ENCODE measurements around the gene CTIF.
A peak's percentile ranks its signal among the peaks of the same experiment; 100 is the strongest.

Gene CTIF

DNA sequence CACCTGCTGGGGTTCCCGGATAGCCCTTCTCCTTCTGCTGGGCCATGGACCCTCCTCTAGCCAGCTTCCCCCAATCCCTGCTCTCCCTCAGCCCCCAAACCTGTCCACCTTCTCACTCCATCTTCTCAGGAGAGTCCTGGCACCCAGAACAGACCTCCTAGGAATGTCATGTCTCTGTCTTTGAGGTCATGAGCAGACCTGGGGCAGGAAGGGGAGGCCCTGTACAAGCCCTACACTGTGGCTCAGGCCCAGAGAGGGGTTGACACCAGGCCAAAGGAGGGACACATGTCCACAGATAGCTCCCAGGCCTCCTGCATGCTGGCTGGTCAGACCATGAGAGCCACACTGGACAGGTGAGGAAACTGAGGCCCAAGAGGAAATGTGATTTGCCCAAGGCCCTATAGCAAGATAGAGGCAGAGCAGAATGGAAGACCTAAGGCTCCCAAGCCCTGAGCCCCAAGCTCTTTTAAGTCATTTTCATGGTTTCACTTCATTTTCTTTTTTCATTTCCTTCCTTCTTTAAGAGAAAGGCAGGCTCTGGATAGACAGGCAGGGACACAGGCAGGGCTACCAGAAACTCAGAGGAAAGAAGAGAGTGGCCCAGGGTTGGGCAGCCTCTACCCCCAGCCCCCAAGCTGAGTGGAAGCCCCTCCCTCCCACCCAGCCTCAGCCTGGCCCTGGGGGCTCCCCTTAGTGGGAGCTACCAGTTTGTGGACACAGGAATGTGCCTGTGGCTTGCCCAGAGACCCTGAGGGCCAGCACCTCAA, 252.2 kb downstream of the CTIF start:
- peak; percentile 36 for DNase-seq (ENCODE audit: low spot score)

DNA sequence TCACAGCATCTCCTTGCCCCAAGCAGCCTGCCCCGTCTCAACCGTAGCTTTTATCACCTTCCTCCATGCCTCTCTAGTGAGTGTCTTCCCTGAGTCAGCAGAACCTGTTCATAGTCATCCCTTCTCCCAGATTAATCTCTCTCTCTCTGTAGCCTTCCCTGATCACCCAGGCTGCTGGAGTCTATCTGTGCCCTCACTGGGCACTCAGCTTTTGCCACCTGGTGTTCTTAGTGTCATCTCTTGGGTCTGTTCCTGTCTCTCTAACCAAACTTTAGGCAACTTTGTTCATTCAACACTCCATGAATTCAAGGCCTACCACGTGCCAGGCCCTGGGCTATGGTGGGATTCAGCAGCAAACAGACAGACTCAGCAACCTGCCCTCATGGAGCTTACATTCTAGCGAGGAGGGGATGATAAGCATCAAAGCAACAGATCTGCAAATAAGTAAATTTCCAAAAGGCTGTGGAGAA, 252.8 kb downstream of the CTIF start:
- DNase-seq (ENCODE audit: low spot score), result no peak

DNA sequence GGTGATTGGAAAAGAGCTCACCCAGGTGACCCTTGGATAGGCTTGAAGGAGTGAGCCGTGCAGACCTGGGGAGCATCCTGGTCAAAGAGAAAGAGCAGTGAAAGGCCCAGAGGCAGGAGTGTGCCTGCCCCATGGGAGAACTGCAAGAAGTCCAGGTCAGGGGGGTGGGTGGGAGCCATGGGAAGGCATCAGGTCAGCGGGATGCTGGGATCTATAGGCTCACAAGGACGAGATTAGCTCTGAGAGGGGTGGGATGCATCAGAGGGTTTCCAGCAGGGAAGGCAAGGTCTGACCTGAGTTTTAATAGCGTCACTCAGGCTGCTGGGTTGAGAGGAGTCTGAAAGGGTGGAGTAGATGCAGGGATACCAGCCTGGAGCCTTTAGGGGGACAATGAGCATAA, 253.3 kb downstream of the CTIF start:
- DNase-seq (ENCODE audit: low spot score), result no peak

DNA sequence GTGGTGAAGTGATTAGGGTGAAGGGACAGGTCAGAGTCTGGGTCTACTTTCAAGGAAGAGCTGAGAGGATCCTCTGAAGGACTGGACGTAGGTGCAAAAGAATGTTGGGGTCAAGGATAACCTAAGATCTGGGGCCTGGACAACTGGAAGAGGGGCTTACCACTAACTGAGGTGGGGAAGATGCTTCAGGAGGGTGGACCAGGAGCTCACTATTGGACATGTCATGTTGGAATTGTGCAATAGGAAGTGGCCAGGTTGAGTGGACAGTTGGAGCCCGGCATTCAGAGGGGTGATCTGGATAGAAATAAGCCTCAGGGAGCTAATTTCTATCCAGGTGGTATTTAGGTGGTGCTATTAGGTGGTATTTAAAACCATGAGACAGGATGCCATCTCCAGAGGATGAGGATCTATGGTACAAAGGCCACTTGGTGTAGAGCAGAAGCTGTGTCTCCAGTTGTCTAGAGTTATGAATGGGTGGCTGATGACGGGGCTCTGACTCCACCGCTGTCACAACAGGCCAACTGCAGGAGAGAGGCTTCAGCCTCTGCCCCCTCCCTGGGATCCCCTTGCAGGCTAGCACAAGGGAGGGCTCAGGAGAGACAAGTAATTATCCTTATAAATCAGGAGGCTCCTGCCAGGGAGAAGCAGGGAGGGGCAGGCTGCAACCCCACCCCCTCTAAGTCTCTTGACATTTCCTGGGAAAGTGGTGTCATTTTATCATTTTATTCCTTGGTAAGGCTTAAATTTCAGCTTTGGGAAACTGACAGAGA, 254.0 kb downstream of the CTIF start:
- DNase-seq (ENCODE audit: low spot score), result no peak

DNA sequence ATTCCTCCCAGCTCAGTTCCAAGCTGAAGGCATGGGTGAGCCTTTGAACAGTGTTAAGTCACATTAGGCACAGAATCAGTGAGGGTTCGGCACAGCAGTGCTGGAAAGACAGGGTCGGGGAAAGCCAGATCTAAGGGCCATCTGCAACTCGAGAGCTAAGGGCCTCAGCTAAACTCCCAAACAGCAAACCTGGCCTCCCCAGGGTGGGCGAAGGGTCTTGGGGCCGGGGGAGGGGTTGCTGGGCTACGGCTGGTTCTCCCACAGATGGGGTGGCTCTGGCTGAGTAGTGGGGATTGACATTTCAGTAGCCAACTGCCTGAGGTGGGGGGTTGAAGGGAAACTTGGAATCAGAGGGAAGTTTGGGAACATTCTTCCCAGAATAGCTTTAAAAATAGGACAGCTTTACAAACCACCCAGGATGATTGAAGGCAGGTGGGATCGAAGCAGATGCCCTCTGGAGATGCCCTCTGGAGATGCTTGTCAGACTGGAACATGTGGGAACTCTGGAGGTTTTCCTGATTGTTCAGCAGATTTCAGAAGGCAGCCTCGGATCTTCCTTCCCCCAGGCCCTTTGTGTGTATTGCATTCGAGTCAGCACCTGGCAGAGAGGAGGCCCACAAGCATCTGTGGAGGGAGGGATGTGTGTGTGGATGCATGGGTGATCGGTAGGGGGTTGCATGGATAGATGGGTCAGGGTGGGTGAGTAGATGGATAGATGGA, 255.6 kb downstream of the CTIF start:
- DNase-seq (ENCODE audit: low spot score), result no peak

DNA sequence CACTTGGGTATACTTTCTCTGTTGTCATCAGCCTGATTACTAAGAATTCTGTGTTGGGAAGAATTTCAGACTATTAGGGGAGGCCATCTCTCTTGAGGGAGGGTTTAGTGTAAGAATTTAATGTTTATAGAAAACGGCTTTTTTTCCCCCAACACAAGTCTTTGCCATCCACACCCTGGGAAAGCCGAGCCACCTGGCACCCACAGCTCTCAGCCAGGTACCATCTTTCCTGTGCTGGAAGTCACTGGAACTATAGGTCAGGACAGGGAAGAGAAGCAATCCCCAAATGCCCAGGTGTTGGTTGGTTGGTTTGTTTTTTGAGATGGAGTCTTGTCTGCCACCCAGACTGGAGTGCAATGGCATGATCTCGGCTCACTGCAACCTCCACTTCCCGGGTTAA, 256.9 kb downstream of the CTIF start:
- DNase-seq (ENCODE audit: low spot score), result no peak

DNA sequence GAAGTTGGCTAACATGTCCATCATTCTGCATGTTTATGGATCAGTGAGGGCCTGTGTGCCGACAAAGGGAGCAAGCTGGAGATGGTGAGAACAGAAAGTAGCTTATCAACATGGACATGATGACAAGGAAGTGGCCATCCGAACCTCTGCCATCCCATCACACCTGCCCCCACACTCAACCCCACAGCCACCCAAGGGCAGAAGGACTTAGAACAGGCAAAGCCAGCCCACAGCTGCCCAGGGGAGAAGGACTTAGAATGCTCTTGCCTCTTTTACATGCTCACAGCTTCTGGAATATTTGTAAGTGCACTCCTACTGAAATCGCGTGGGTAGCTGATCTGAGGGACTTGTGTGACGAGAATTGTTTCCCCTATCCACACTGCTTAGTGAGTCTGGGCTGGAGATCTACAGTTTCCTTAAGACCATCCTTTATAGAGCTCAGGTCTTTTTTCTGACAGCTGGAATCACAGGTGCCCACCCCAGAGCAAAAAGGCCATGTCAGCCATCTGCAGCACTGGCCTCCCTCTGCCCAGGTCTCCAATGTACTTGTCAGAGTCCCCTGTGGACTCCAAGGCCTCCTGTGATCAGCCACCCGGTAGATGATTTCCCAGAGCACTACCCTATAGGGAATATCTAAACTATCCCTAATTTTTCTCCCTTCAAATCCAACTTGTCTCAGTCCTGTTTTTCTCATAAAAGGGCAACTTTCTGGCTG, 257.8 kb downstream of the CTIF start:
- no peak for DNase-seq (ENCODE audit: low spot score)

DNA sequence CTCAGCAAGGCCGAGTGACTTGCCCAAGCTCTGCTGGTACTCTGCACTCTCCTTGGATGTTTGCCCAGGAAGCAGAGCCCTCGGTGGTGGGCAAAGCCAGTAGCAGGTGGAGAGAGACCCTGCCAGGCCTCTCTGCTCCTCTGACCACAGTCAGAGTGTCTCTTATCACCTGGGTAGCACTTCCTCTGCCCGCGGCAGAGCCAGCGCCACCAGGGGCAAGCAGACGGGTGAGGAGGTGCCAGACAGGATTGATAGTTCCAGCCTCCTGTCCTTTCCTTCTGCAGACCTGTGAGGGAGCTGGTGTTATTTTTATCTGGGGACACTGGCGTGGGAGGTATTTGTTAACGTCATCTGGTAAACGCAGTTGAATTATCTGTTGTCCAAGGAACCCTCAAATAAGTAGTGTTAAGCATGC, 259.0 kb downstream of the CTIF start:
- DNase-seq (ENCODE audit: low spot score), result no peak

DNA sequence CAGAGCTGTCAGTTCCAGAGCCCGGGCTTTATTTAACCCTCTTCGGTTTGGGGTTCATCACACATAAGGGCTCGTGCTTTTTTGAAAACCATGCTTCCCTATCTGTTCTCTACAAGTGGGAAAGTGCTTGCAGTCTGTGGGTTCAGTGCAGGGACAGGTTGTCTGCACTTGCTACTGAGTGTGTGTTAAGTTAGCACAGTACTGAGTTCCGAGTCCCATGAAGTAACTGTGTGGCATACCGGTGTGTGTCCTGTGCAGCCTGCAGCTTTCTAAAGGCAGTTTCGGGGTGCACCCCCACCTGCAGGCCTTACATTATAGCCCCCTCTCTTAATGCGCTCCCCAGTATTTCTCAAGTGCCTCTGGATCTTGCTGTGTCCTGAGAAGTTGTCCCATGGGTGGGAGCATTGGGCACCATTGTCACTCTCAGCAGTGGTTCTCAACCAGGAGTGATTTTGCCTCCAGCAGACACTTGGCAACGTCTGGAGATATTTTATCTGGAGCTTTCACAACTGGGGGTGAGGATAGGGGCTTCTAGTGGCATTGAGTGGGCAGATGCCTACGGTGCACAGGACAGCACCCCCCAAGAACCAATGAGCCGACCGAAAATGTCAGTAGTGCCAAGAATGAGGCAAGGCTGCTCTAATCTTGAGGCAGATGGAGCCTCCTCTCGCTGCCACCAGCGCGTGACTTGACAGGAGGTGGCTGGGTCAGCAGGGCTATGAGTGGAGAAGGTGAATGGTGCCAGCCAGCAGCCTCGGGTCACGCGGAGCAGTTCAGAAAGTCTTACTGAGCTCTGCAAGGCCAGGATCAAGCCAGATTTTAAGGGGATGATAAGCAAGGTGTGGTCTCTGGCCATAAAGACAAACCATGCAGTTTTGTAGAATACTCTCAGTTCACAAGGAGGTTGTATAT, 259.8 kb downstream of the CTIF start:
- DNase-seq (ENCODE audit: low spot score), result no peak

DNA sequence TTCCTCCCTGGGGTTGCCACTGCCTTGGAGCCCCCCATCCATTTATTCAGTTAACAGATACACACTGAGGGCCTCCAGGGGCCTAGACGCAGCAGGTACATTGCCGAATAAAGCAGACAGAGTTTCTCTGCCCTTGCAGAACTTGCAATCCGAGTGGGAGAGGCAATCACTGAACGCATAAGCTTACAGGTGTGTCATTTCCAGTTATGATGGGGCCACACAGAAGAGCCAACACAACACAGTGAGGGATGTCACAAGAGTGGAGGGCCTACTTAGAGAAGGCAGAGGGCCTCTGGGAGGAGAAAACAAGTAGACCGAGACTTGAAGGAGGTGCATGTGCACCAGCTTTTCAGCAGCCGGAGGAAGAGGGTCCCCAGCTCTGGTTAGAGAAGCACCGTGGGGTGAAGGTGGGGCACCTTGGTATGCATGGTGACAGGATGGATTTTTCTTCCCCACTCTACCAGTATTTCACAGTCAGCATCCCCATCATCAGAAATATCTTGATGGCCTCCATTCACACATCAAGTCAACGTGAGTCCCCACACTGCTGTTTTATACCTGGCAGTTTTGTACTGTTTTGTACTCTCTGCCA, 261.0 kb downstream of the CTIF start:
- no peak for DNase-seq (ENCODE audit: low spot score)

DNA sequence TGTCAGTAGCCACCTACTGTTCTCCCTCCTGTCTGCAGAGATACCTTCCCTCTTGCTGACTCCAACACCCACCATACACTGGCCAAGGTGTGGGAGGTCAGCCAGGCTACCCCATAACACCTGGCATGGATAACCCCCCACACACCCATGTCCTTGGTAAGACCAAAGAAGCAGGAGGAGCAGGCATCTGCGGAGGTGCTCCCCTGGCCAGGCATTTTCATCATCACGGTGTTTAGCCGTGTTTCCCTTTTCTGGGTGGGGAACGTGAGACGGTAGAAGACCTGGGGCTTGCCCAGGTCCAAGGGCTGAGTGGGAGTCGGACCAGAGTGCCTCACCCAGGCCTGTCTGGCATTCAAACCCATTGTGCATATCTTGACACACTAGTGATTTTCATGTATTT, 261.6 kb downstream of the CTIF start:
- DNase-seq (ENCODE audit: low spot score), result no peak

DNA sequence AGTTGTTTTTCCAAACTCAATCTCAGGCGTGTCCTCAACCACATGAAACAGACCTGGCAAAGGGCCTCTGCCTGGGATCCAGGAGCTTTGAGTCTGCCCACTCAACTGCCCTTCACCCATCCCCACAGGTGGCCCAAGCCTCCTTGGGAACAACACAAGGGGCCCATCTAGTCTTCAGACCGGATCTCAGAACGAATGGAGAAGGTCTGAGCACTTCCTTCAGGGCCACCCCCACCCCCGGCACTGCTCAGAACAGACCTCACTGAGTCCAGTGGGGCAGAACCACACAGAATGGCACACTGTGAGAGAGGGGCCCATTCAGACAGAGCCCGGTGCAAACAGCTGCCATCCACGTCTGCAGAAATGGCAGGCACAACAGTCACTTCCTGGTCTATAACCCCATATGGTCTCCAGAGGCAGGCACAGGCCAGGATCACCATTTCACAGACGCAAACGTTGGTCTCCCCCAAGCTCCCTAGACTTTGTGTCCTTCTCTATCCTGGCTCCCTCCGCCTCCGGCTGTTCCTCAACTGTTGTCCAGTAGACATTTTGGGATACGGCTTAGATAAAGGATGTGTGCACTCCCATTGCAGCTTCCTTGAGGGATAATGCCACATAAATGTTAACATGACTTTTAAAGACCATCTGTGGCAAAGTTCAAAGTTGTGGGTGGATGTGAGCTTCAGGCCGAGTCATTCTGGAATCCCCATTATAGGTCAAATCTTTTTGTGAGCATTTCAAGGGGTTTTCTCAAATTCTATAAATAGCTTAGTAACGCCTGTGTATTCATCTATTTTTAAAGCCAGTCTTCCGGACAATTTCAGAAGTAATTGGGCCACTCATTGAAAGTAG, 262.3 kb downstream of the CTIF start:
- DNase-seq (ENCODE audit: low spot score), result no peak

DNA sequence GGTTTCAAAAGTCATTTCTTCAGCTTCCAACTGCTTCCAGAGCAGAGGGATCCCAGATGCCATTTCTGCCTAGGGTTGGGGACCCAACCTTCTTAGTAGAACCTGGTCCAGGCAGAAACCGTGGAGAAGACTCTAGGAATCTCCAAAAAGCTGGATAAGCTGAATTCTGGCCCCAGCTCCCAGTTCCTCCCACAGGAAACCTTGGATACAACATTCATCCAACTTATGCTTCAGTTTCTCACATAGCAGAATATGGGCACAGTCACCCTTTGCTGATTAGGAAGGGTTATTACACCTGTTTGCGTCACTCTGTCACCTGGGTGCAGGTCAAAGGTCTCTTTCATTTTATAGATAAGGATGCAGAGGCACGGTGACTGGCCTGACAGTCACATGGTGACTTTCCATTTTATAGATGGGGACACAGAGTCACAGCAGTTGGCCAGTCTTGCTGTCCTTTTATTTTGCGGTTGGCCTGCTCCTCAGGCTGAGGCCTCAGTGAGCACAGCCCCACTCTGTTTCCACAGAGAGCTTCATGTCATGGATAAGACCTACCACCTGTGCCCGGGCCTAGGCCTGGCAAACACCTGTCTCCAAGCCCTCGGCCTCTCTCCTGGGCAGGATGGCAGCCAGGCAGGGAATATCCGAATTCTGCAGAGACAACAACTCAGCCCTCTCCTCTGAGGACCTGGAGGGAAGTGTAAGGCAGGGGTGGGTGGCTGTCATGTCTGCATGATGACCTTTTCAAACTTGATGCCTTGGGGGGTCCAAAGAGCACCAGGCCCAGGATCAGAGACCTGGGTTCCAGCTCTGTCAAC, 263.1 kb downstream of the CTIF start:
- DNase-seq (ENCODE audit: low spot score), result no peak

DNA sequence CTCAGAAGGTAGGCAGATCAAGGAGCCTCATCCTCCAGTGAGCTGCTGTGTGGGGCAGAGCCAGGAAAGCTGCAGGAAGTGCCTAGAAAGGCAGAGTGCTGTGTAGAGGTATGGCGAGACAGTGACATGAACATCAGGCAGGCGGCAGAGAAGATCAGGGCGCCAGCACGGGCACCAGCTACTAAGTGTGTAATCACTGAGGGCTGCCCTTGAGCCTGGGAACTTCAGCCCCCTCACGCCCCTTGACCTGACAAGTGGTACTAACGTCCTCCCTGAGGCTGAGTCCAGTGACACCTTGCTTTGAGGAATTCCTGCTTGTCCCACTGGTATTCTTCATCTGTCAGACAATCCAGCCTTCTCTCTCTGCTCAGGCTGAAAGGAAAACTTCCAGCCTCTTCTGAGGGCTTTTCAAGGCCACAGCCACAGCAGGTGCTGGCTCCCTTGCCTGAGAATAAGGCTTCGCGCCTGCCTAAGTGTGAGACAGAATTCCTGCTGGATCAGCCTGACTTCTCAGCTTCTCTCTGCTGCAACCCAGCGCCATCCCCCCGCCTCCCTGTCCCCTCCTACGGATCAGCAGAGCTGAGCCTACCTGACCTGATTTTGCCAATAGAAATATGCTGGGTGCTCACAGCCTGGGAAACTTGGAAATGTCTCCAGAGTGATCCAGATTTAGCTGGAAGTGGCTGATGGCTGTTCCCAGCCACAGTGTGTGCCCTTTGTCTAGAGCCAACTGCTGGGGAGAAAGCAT, 263.9 kb downstream of the CTIF start:
- peak; percentile 50 for DNase-seq (ENCODE audit: low spot score)

DNA sequence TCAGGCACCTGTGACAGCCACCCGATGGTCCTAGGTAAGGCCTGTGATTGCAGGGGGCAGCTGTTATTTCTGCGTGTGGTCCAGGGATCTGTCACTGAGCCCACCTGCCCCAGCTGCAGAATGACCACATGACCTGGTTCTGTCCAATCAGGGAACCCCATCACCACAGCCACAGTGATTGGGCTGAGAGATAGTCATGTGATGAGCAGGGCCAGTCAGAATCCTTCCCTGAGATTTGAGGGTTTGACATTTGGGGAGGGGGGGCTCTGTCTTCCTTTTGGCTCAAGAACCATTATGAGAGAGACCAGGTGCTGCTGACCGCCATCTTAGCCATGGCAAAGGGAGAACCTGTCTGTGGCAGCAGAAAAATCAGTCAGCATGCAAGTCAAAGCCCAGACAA, 264.7 kb downstream of the CTIF start:
- no peak for DNase-seq (ENCODE audit: low spot score)

DNA sequence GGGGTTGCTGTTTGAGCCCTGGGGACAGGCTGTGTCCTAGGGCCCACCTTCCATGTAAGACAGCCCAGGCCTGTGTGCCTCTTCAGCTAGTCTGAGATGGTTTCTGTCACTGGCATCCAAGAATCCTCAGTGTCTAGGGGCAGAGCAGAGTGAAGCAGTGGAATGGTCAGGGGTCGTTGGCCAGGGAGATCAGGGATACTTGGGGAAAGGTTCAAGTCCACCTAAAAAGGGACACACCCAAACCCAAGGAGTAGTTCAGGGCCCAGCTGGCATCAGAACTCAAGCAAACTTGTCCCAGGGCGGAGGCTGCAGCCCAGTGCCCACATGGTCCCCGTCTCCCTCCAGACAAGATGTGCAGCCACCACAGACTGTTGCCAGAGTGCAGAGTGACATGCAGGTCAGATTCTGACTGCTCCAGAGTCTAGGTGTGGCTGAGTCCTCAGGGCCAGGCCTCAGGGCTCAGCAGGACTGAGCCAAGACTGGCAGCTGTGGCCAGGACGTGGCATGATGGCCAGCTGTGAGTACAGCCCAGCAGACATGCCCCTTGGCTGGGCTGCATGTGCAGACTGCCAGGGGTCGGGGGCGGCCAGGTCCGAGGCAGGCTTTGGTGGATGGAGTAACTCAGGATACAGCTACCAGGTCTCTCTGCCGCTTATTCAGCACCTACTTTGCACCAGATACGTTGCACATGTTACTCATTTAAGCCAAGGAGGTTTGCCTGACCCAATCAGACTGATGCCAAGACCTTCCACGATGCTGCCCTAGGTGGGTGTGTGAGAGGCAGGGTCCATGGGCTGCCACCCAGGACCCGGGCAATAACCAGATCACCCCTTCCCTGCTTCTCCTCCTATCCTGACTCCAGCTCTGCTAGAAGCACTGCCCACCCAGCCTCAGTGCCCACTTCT, 265.4 kb downstream of the CTIF start:
- no peak for DNase-seq (ENCODE audit: low spot score)

Measured in Ammon's horn (tissue), 1 donor.